Muscle of leg (tissue), 11 donors: ENCODE data around the gene MAS1L. TPM values are rescaled to one million over a fixed set of nuclear protein-coding genes. Genes with fewer than 3 reads are reported as not detected.
A peak's percentile ranks its signal among the peaks of the same experiment; 100 is the strongest.
"Not testable (repeated sequence)": the region's sequence is repeated elsewhere in the genome, so short reads cannot be mapped to it uniquely, and the experiment has no call there.

Experiments
- DNase-seq: peaks from one replicate; pipeline ENCODE4 v3.0.0; 2013
- H3K27ac ChIP-seq: one replicate; pipeline ENCODE4 v1.5.1; 2013; ENCODE audit warnings: mild to moderate bottlenecking, low read length, control low read depth
- H3K27me3 ChIP-seq: one replicate; pipeline ENCODE4 v1.6.1; 2013; ENCODE audit warnings: low read length; ENCODE audit not compliant: control insufficient read depth, insufficient read depth
- H3K36me3 ChIP-seq: one replicate; pipeline ENCODE4 v1.6.1; 2013; ENCODE audit warnings: low read length; ENCODE audit not compliant: control insufficient read depth, insufficient read depth
- H3K4me1 ChIP-seq: one replicate; pipeline ENCODE4 v1.6.1; 2013; ENCODE audit warnings: low read length; ENCODE audit not compliant: control insufficient read depth, insufficient read depth
- H3K4me3 ChIP-seq: one replicate; pipeline ENCODE4 v1.5.1; 2013; ENCODE audit warnings: low read length, control low read depth
- H3K9me3 ChIP-seq: replicated peaks from 2 replicates; pipeline ENCODE4 v1.6.1; 2013; ENCODE audit warnings: low read depth, low read length; ENCODE audit not compliant: control insufficient read depth
- WGBS: methylation state at CpG from one replicate; pipeline ENCODE4 v1.1.5; 2013; ENCODE audit warnings: missing lambda C conversion rate; ENCODE audit not compliant: insufficient coverage; 5-methylcytosine and 5-hydroxymethylcytosine counted together
- polyA plus RNA-seq, 8 donors: library from polyadenylated mRNA; unstranded; fragments of 120-200 nt; gene quantifications; one replicate each; pipeline versions ENCODE4 v1.2.1 to v1.2.3, GENCODE V29; 2013; ENCODE audit warnings: inconsistent platforms in 1 of 8, low replicate concordance in 1 of 8; ENCODE audit not compliant: insufficient read length in 8 of 8, insufficient read depth in 1 of 8
- total RNA-seq: library from RNA; stranded (reverse); fragments of 120-200 nt; gene quantifications from one replicate; pipeline ENCODE4 v1.2.4, GENCODE V29; 2013

Gene MAS1L
- total and polyA plus RNA-seq, 9 donors: not detected

- Histone ChIP-seq H3K27me3 (no peaks in the 10 kb centered on the region), H3K9me3 (no peaks in the 10 kb centered on the region), H3K27ac (no peak overlapping the region), H3K36me3 (no peaks in the 10 kb centered on the region), H3K4me3 (no peak overlapping the region), H3K4me1 (no peaks in the 10 kb centered on the region)
- 83% methylated on average over 5 of the region's 6 CpGs for WGBS
- DNase-seq: no peak
Measured at GRCh38 chr6:29462022-29462421, 25.7 kb downstream of the MAS1L start.

GRCh38 chr6:29461021-29461814, 26.5 kb downstream of the MAS1L start:
- Histone ChIP-seq H3K4me3 (no peak overlapping the region), H3K27me3 (no peaks in the 10 kb centered on the region), H3K36me3 (no peaks in the 10 kb centered on the region), H3K27ac (no peak overlapping the region), H3K4me1 (no peaks in the 10 kb centered on the region), H3K9me3 (no peaks in the 10 kb centered on the region)
- no peak for DNase-seq
- WGBS: 79% methylated on average over 2 of the region's 5 CpGs

GRCh38 chr6:29456971-29457370, 30.8 kb downstream of the MAS1L start, which contains the start of the genes OR11A1 and OR2H1:
Gene OR11A1, minus strand, starts transcription at chr6:29457071. Its CDS starts 29,430 bp downstream, at chr6:29427641.
Gene OR2H1, plus strand, starts transcription at chr6:29457155. Its CDS starts 4,615 bp downstream, at chr6:29461770.
- H3K4me1 ChIP-seq: no peaks in the 10 kb centered on the region
- H3K4me3 ChIP-seq: no peak within 1 kb of the TSS
- WGBS: no CpG with 5 or more reads among the region's 2 CpGs
- no peak within 1 kb of the TSS for H3K27ac ChIP-seq
- no peaks in the 10 kb centered on the region for H3K27me3 ChIP-seq
- DNase-seq: no peak
- H3K9me3 ChIP-seq: no peaks in the 10 kb centered on the region
- no peaks in the 10 kb centered on the region for H3K36me3 ChIP-seq

GRCh38 chr6:29451471-29452193, 36.1 kb downstream of the MAS1L start:
- no peak overlapping the region for H3K27ac ChIP-seq
- H3K27me3 ChIP-seq: no peaks in the 10 kb centered on the region
- WGBS: no CpG with 5 or more reads among the region's 3 CpGs
- H3K9me3 ChIP-seq: no peaks in the 10 kb centered on the region
- no peaks in the 10 kb centered on the region for H3K36me3 ChIP-seq
- DNase-seq: no peak
- no peaks in the 10 kb centered on the region for H3K4me1 ChIP-seq
- no peak overlapping the region for H3K4me3 ChIP-seq

- no peaks in the 10 kb centered on the region for H3K27me3 ChIP-seq
- peak; percentile 5 for DNase-seq
- H3K36me3 ChIP-seq: no peaks in the 10 kb centered on the region
- H3K9me3 ChIP-seq: no peaks in the 10 kb centered on the region
- WGBS: no CpG with 5 or more reads among the region's 1 CpG
- no peaks in the 10 kb centered on the region for H3K4me1 ChIP-seq
- H3K27ac ChIP-seq: no peak overlapping the region
- no peak overlapping the region for H3K4me3 ChIP-seq
Measured at GRCh38 chr6:29447670-29448069, 40.1 kb downstream of the MAS1L start.

- not testable (repeated sequence) for H3K36me3 ChIP-seq
Measured at GRCh38 chr6:29444031-29444430, 43.7 kb downstream of the MAS1L start.

GRCh38 chr6:29442719-29443118, 45.0 kb downstream of the MAS1L start:
- Histone ChIP-seq H3K27me3 (no peaks in the 10 kb centered on the region), H3K27ac (no peak overlapping the region), H3K9me3 (no peaks in the 10 kb centered on the region), H3K36me3 (no peaks in the 10 kb centered on the region), H3K4me3 (no peak overlapping the region), H3K4me1 (no peaks in the 10 kb centered on the region)
- DNase-seq: no peak
- WGBS: no CpG with 5 or more reads among the region's 1 CpG

More at GRCh38 chr6:29444031-29444430, 43.7 kb downstream of the MAS1L start:
- H3K4me1 ChIP-seq, H3K9me3 ChIP-seq, H3K27ac ChIP-seq, DNase-seq, H3K27me3 ChIP-seq, H3K4me3 ChIP-seq: not testable (repeated sequence)
- no CpG with 5 or more reads among the region's 1 CpG for WGBS

- no peaks in the 10 kb centered on the region for H3K36me3 ChIP-seq
- no peak for DNase-seq
- H3K4me1 ChIP-seq: no peaks in the 10 kb centered on the region
- no peaks in the 10 kb centered on the region for H3K27me3 ChIP-seq
- no peaks in the 10 kb centered on the region for H3K9me3 ChIP-seq
- H3K27ac ChIP-seq: no peak within 1 kb of the TSS
- H3K4me3 ChIP-seq: no peak within 1 kb of the TSS
Measured at GRCh38 chr6:29439006-29439405, 48.8 kb downstream of the MAS1L start, which contains the start of gene OR10C1. Gene OR10C1, plus strand, starts transcription at chr6:29439306. Its CDS starts 710 bp downstream, at chr6:29440016.

- not testable (repeated sequence) for H3K27me3 ChIP-seq, H3K4me1 ChIP-seq, H3K4me3 ChIP-seq, H3K27ac ChIP-seq, H3K9me3 ChIP-seq, DNase-seq, H3K36me3 ChIP-seq
- WGBS: 61% methylated on average over 4 of the region's 18 CpGs
Measured at GRCh38 chr6:29436730-29437129, 51.0 kb downstream of the MAS1L start.
